H1 (cell line): ENCODE data around the gene HRH3.

Experiments
- CTCF ChIP-seq, 3 experiments: IDR thresholded peaks; 1 replicate in 2 of 3; 2 replicates in 1 of 3; pipeline versions ENCODE4 v1.5.1 to v1.6.1; 2011; ENCODE audit warnings: low read length in 3 of 3, mild to moderate bottlenecking in 3 of 3, inconsistent platforms in 2 of 3, low read depth in 1 of 3, moderate library complexity in 1 of 3; ENCODE audit not compliant: insufficient read depth in 1 of 3; ENCODE audit errors: control extremely low read depth in 1 of 3
- HDAC6 ChIP-seq: IDR thresholded peaks from one replicate; pipeline ENCODE4 v1.7.1; 2012; ENCODE audit warnings: low read depth, mild to moderate bottlenecking, inconsistent platforms, low read length, moderate library complexity
- MAX ChIP-seq: IDR thresholded peaks from 2 replicates; pipeline ENCODE4 v1.6.1; 2012; ENCODE audit warnings: inconsistent platforms
- PHF8 ChIP-seq: fragments of 200-600 bp; sonication (generic); conservative IDR thresholded peaks from 2 replicates; pipeline ENCODE4 v1.7.1; 2012; ENCODE audit warnings: low read depth, mild to moderate bottlenecking, inconsistent platforms, low read length, moderate library complexity
- POLR2A ChIP-seq, 2 experiments: IDR thresholded peaks; 1 replicate in 1 of 2; 2 replicates in 1 of 2; pipeline ENCODE4 v1.6.1; 2011; ENCODE audit warnings: low read depth in 2 of 2, low read length in 2 of 2, mild to moderate bottlenecking in 2 of 2; ENCODE audit errors: control extremely low read depth in 1 of 2
- POLR2AphosphoS5 ChIP-seq: IDR thresholded peaks from 2 replicates; pipeline ENCODE4 v1.6.1; 2011; ENCODE audit warnings: low read depth, low read length
- RXRA ChIP-seq: IDR thresholded peaks from 2 replicates; pipeline ENCODE4 v1.6.1; 2011; ENCODE audit warnings: low read depth, mild to moderate bottlenecking, low read length, moderate library complexity; ENCODE audit not compliant: insufficient read depth
- SIN3A ChIP-seq, 2 experiments: IDR thresholded peaks in 1 of 2; conservative IDR thresholded peaks in 1 of 2; 2 replicates each; pipeline ENCODE4 v1.6.1; 2011 to 2012; ENCODE audit warnings: low read length in 2 of 2, improper control_type of control experiment in 1 of 2, low read depth in 1 of 2, mild to moderate bottlenecking in 1 of 2
- SUZ12 ChIP-seq: fragments of 200-600 bp; sonication (generic); IDR thresholded peaks from 2 replicates; pipeline ENCODE4 v1.6.1; 2012; ENCODE audit warnings: mild to moderate bottlenecking, inconsistent platforms, low read length, moderate library complexity, mixed read lengths
- YY1 ChIP-seq: IDR thresholded peaks from 2 replicates; pipeline ENCODE4 v1.6.1; 2011; ENCODE audit warnings: low read depth, mild to moderate bottlenecking, low read length
- TF ChIP-seq, protein P1 (sequence below): IDR thresholded peaks from 2 replicates; pipeline ENCODE4 v1.6.1; 2011; ENCODE audit warnings: low read depth, mild to moderate bottlenecking, low read length; ENCODE audit not compliant: insufficient read depth

DNA sequence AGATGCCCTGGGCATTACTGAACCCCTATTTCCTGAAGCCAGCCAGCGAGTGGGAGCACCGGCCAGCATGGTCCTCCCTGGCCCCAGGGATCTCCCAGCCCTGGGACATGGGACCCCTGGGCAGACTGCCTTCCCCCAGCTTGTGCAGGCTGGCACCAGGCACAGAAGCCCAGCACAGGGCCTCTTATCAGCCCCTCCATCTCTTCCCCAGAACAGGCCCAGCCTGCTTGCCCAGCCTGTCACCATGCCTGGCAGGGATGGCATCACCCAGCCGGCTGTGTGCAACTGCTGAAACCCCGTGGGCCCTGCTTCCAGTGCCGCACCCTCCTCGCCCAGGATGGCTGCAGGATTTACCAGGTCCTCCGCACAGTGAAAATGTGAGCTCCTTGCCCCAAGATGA is 12.1 kb upstream of the HRH3 start:
- TF ChIP-seq RXRA (no peak), POLR2A (IDR thresholded peaks at IDR 0.05; ENCODE audit: control extremely low read depth in 1 of 2, low read depth in 2 of 2, low read length in 2 of 2) (no peak), HDAC6 (no peak), POLR2AphosphoS5 (no peak), PHF8 (no peak), SUZ12 (no peak), SIN3A (conservative IDR thresholded peaks at IDR 0.05 in 1 of 2, IDR thresholded peaks at IDR 0.05 in 1 of 2; ENCODE audit: low read depth in 1 of 2, low read length in 2 of 2) (no peak), YY1 (no peak), CTCF (IDR thresholded peaks at IDR 0.05; ENCODE audit: control extremely low read depth in 1 of 3, insufficient read depth in 1 of 3, low read depth in 1 of 3, low read length in 3 of 3) (no peak), MAX (no peak)
- TF ChIP-seq, protein P1, sequence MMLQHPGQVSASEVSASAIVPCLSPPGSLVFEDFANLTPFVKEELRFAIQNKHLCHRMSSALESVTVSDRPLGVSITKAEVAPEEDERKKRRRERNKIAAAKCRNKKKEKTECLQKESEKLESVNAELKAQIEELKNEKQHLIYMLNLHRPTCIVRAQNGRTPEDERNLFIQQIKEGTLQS: no peak
